Breast epithelium (tissue), 3 donors: Measurements from ENCODE around the gene HOXD13.

Source experiments
- CTCF ChIP-seq, 3 donors: fragments of 450-650 bp; IDR thresholded peaks; one replicate each; pipeline ENCODE4 v1.5.1; 2016 to 2017; ENCODE audit warnings: antibody characterized with exemption in 3 of 3, mild to moderate bottlenecking in 3 of 3, moderate library complexity in 3 of 3
- POLR2A ChIP-seq: fragments of 450-650 bp; IDR thresholded peaks from one replicate; pipeline ENCODE4 v1.6.1; 2016; ENCODE audit warnings: antibody characterized with exemption, mild to moderate bottlenecking, moderate library complexity

- TF ChIP-seq POLR2A, result no peak
- no peak for TF ChIP-seq CTCF (IDR thresholded peaks at IDR 0.05)
These were observed 10.0 kb upstream of the HOXD13 start for GRCh38 chr2:176082525-176082823.
